KOPT-K1 (cell line): ENCODE measurements around the gene FN3KRP.

Source experiments
- H3K27ac ChIP-seq: fragments of 200-600 bp; sonication (generic); 2 replicates; pipeline ENCODE4 v1.5.1; 2016; ENCODE audit warnings: antibody characterized with exemption, mild to moderate bottlenecking, low read depth, low read length; ENCODE audit not compliant: poor library complexity, severe bottlenecking
- H3K36me3 ChIP-seq: fragments of 200-600 bp; sonication (generic); 2 replicates; pipeline ENCODE4 v1.5.1; 2017; ENCODE audit warnings: antibody characterized with exemption, mild to moderate bottlenecking, low read length, moderate library complexity; ENCODE audit not compliant: insufficient read depth
- H3K9me3 ChIP-seq: fragments of 200-600 bp; sonication (generic); 2 replicates; pipeline ENCODE4 v1.5.1; 2017; ENCODE audit warnings: antibody characterized with exemption, low read length, mild to moderate bottlenecking; ENCODE audit not compliant: insufficient read depth, poor library complexity, severe bottlenecking

FN3KRP gene

GRCh38 chr17:82683534-82683933, 33.0 kb upstream of the FN3KRP start:
- H3K9me3 ChIP-seq = peaks cover 27% of the 10 kb centered on the region
- H3K36me3 ChIP-seq = no peaks in the 10 kb centered on the region
- H3K27ac ChIP-seq = no peak overlapping the region

- Histone ChIP-seq H3K9me3 (peaks cover 27% of the 10 kb centered on the region), H3K27ac (no peak overlapping the region), H3K36me3 (no peaks in the 10 kb centered on the region)
Observed at GRCh38 chr17:82684228-82684841, 32.2 kb upstream of the FN3KRP start.

- Histone ChIP-seq H3K36me3 (no peaks in the 10 kb centered on the region), H3K9me3 (peaks cover 19% of the 10 kb centered on the region), H3K27ac (no peak overlapping the region)
Observed at GRCh38 chr17:82685291-82685690, 31.2 kb upstream of the FN3KRP start.

GRCh38 chr17:82686366-82687324, 29.9 kb upstream of the FN3KRP start:
- peaks cover 7% of the 10 kb centered on the region for H3K9me3 ChIP-seq
- no peaks in the 10 kb centered on the region for H3K36me3 ChIP-seq
- no peak overlapping the region for H3K27ac ChIP-seq

- Histone ChIP-seq H3K27ac (no peak overlapping the region), H3K36me3 (no peaks in the 10 kb centered on the region), H3K9me3 (no peaks in the 10 kb centered on the region)
Observed at GRCh38 chr17:82687375-82687861, 29.1 kb upstream of the FN3KRP start.

- H3K36me3 ChIP-seq = no peaks in the 10 kb centered on the region
- H3K27ac ChIP-seq = no peak overlapping the region
- no peaks in the 10 kb centered on the region for H3K9me3 ChIP-seq
Observed at GRCh38 chr17:82687871-82688270, 28.6 kb upstream of the FN3KRP start.

- H3K27ac ChIP-seq = no peak overlapping the region
- H3K9me3 ChIP-seq = peaks cover 11% of the 10 kb centered on the region
- H3K36me3 ChIP-seq = no peaks in the 10 kb centered on the region
Observed at GRCh38 chr17:82689077-82689476, 27.4 kb upstream of the FN3KRP start.

GRCh38 chr17:82690786-82691489, 25.6 kb upstream of the FN3KRP start:
- no peaks in the 10 kb centered on the region for H3K36me3 ChIP-seq
- no peak overlapping the region for H3K27ac ChIP-seq

GRCh38 chr17:82691714-82692113, 24.8 kb upstream of the FN3KRP start:
- no peaks in the 10 kb centered on the region for H3K36me3 ChIP-seq
- peaks cover 37% of the 10 kb centered on the region for H3K9me3 ChIP-seq
- no peak overlapping the region for H3K27ac ChIP-seq

More at GRCh38 chr17:82690786-82691489, 25.6 kb upstream of the FN3KRP start:
- H3K9me3 ChIP-seq = peaks cover 29% of the 10 kb centered on the region

GRCh38 chr17:82692268-82692667, 24.2 kb upstream of the FN3KRP start:
- H3K36me3 ChIP-seq = no peaks in the 10 kb centered on the region
- peaks cover 42% of the 10 kb centered on the region for H3K9me3 ChIP-seq
- H3K27ac ChIP-seq = no peak overlapping the region

- H3K27ac ChIP-seq = no peak overlapping the region
- H3K36me3 ChIP-seq = no peaks in the 10 kb centered on the region
- H3K9me3 ChIP-seq = peaks cover 42% of the 10 kb centered on the region
Observed at GRCh38 chr17:82693168-82693867, 23.2 kb upstream of the FN3KRP start.

GRCh38 chr17:82694647-82695046, 21.9 kb upstream of the FN3KRP start:
- Histone ChIP-seq H3K9me3 (peaks cover 42% of the 10 kb centered on the region), H3K36me3 (no peaks in the 10 kb centered on the region), H3K27ac (no peak overlapping the region)

- Histone ChIP-seq H3K9me3 (peaks cover 42% of the 10 kb centered on the region), H3K27ac (no peak overlapping the region), H3K36me3 (no peaks in the 10 kb centered on the region)
Observed at GRCh38 chr17:82696259-82696658, 20.2 kb upstream of the FN3KRP start.

- no peaks in the 10 kb centered on the region for H3K36me3 ChIP-seq
- no peak overlapping the region for H3K27ac ChIP-seq
- peaks cover 42% of the 10 kb centered on the region for H3K9me3 ChIP-seq
Observed at GRCh38 chr17:82696916-82697807, 19.3 kb upstream of the FN3KRP start.
